AG09319 (cell line): ENCODE data around the gene TGFBR2.

Experiments
- DNase-seq: peaks from one replicate; pipeline ENCODE4 v3.0.0-alpha.2; 2010; ENCODE audit warnings: low read depth; ENCODE audit errors: extremely low read depth
- CTCF ChIP-seq: IDR thresholded peaks from 2 replicates; pipeline ENCODE4 v1.5.1; 2011; ENCODE audit warnings: low read depth, mild to moderate bottlenecking, inconsistent platforms, low read length, moderate library complexity

TGFBR2 gene

GRCh38 chr3:30606301-30607031, at the start of gene TGFBR2:
Gene TGFBR2 (plus strand): TSS chr3:30606601. CDS start chr3:30606884, 283 bp downstream.
- DNase-seq = peak; percentile 95
- TF ChIP-seq CTCF = no peak; the same call in 1 of the 2 replicates

GRCh38 chr3:30557746-30558303, 48.6 kb upstream of the TGFBR2 start:
- TF ChIP-seq CTCF = no peak
- no peak for DNase-seq

- no peak for DNase-seq
- no peak for TF ChIP-seq CTCF
Observed at GRCh38 chr3:30563956-30564355, 42.4 kb upstream of the TGFBR2 start.

GRCh38 chr3:30567139-30567753, 39.2 kb upstream of the TGFBR2 start:
- TF ChIP-seq CTCF = no peak
- no peak for DNase-seq

GRCh38 chr3:30576946-30577345, 29.5 kb upstream of the TGFBR2 start:
- TF ChIP-seq CTCF = no peak
- no peak for DNase-seq

- TF ChIP-seq CTCF = no peak
Observed at GRCh38 chr3:30577788-30578187, 28.6 kb upstream of the TGFBR2 start.

GRCh38 chr3:30578479-30578878, 27.9 kb upstream of the TGFBR2 start:
- no peak for TF ChIP-seq CTCF
- peak; percentile 50 for DNase-seq

More at GRCh38 chr3:30577788-30578187, 28.6 kb upstream of the TGFBR2 start:
- no peak for DNase-seq
